DOHH2 (cell line): ENCODE results near the gene SLC17A8.

ENCODE experiments used
- CTCF ChIP-seq: fragments of 200-600 bp; sonication (generic); IDR thresholded peaks from one replicate; pipeline ENCODE4 v1.5.1; 2014; ENCODE audit warnings: antibody characterized with exemption, mild to moderate bottlenecking, low read depth, low read length; ENCODE audit not compliant: poor library complexity, severe bottlenecking
- EZH2phosphoT487 ChIP-seq: fragments of 200-600 bp; sonication (generic); IDR thresholded peaks from 2 replicates; pipeline ENCODE4 v1.6.1; 2017; ENCODE audit warnings: borderline replicate concordance, mild to moderate bottlenecking, antibody characterized with exemption, low read length, moderate library complexity, mixed read lengths

- TF ChIP-seq CTCF (no peak), EZH2phosphoT487 (no peak)
These were observed 3.6 kb downstream of the SLC17A8 start for GRCh38 chr12:100360450-100360849.
